Measurements from ENCODE around the gene ITGA8. TPM values are rescaled to one million over a fixed set of nuclear protein-coding genes. Genes with fewer than 3 reads are reported as not detected.
"Not testable (repeated sequence)": the region's sequence is repeated elsewhere in the genome, so short reads cannot be mapped to it uniquely, and the experiment has no call there.

The ITGA8 gene
- total RNA-seq, 1 donor: 2.5 TPM

DNA sequence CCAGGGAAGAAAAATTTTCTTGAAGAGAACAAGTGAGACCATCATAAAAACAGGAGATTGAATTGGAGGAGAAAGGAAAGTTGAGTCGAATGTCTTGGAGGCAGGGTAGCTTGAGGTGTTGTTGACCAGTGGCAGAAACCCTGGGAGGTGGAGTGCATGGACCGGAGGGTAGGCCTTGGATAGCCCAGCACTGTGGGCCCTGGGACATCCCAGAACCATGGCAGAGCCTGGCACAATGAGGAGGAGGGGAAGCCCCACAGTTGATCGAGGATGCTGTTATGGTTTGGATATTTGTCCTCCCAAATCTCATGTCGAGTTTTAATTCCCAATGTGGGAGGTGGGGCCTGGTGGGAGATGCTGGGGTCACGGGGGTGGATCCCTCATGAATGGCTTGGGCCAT lies 157.1 kb downstream of the ITGA8 start:
- Histone ChIP-seq H3K4me2 (ENCODE audit: insufficient read depth, low read length) (no peak overlapping the region), H3K79me2 (ENCODE audit: insufficient read depth, low read length) (no peaks in the 10 kb centered on the region), H3K4me3 (ENCODE audit: insufficient read depth, low read length) (no peak overlapping the region), H3K36me3 (ENCODE audit: insufficient read depth, low read length) (no peaks in the 10 kb centered on the region), H3K27me3 (ENCODE audit: insufficient read depth, low read length) (peaks cover 6% of the 10 kb centered on the region), H3K4me1 (ENCODE audit: insufficient read depth, low read length) (peaks cover 12% of the 10 kb centered on the region), H4K20me1 (ENCODE audit: insufficient read depth, low read length) (no peaks in the 10 kb centered on the region), H3K9me3 (ENCODE audit: low read depth, low read length) (no peaks in the 10 kb centered on the region), H3K27ac (ENCODE audit: low read depth, low read length) (no peak overlapping the region), H2AFZ (ENCODE audit: low read length) (no peak overlapping the region)
- TF ChIP-seq, protein P1, sequence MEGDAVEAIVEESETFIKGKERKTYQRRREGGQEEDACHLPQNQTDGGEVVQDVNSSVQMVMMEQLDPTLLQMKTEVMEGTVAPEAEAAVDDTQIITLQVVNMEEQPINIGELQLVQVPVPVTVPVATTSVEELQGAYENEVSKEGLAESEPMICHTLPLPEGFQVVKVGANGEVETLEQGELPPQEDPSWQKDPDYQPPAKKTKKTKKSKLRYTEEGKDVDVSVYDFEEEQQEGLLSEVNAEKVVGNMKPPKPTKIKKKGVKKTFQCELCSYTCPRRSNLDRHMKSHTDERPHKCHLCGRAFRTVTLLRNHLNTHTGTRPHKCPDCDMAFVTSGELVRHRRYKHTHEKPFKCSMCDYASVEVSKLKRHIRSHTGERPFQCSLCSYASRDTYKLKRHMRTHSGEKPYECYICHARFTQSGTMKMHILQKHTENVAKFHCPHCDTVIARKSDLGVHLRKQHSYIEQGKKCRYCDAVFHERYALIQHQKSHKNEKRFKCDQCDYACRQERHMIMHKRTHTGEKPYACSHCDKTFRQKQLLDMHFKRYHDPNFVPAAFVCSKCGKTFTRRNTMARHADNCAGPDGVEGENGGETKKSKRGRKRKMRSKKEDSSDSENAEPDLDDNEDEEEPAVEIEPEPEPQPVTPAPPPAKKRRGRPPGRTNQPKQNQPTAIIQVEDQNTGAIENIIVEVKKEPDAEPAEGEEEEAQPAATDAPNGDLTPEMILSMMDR (IDR thresholded peaks at IDR 0.05; ENCODE audit: extremely low read depth, low read depth, low read length): no peak
- DNase-seq (ENCODE audit: insufficient read length, low spot score, missing footprints): no peak

DNA sequence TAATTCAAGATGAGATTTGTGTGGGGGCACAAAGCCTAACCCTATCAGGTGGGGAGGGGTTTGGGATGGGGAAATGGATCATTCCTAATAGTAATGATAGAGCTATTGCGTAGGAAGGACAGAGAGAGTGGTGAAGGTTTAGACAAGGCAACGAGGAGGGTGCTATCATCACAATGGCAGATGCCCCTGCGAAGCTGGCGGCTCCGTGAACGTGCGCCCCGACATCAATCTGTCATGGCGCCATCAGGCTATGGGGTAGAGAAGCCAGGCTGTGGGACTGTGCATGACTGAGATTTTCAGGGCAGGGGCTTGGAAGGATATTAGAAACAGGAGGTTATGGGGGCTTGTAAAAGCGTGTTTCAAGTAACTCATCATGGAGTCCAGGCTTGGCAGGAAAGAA lies 157.6 kb downstream of the ITGA8 start:
- no peak overlapping the region for H3K4me3 ChIP-seq (ENCODE audit: insufficient read depth, low read length)
- H3K9me3 ChIP-seq (ENCODE audit: low read depth, low read length): no peaks in the 10 kb centered on the region
- H3K4me2 ChIP-seq (ENCODE audit: insufficient read depth, low read length): no peak overlapping the region
- H3K27me3 ChIP-seq (ENCODE audit: insufficient read depth, low read length): peaks cover 6% of the 10 kb centered on the region
- no peak for DNase-seq (ENCODE audit: insufficient read length, low spot score, missing footprints)
- H3K27ac ChIP-seq (ENCODE audit: low read depth, low read length): no peak overlapping the region
- TF ChIP-seq, protein P1 (IDR thresholded peaks at IDR 0.05; ENCODE audit: extremely low read depth, low read depth, low read length): no peak
- peaks cover 16% of the 10 kb centered on the region for H3K4me1 ChIP-seq (ENCODE audit: insufficient read depth, low read length)
- H3K36me3 ChIP-seq (ENCODE audit: insufficient read depth, low read length): no peaks in the 10 kb centered on the region
- no peaks in the 10 kb centered on the region for H3K79me2 ChIP-seq (ENCODE audit: insufficient read depth, low read length)
- H2AFZ ChIP-seq (ENCODE audit: low read length): no peak overlapping the region
- no peaks in the 10 kb centered on the region for H4K20me1 ChIP-seq (ENCODE audit: insufficient read depth, low read length)

DNA sequence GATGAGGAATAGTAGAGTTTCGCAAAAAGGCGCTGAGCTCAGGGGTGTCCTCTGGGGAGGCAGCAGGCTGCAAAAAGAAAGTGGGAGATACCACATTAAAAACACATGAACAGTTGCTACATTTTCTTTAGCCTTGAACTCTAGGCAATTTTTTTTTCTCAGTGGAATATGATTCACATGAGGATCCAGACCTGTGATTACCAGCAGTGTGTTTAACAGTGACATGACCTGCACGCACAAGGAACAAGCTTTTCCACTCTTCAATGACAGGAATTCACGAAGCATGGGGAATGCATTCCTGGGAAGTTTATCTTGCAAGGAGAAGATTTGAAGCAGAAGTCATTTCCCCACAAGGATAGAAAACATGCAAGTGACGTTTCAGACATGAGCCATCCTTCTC lies 161.6 kb downstream of the ITGA8 start:
- H3K4me2 ChIP-seq (ENCODE audit: insufficient read depth, low read length): peak overlapping the region; percentile 12

DNA sequence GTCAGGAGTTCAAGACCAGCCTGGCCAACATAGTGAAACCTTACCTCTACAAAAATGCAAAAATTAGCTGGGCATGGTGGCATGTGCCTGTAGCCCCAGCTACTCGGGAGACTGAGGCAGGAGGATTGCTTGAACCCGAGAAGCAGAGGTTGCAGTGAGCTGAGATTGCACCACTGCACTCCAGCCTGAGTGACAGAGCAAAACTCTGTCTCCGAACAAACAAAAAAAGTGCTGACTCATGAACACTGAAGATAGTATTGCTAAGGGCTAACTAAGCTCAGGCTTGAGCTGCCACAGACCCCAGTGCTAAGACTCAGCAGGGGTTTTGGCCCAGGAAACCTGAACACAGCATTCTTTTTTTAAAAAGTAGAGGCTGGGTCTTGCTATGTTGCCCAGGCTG lies 162.6 kb downstream of the ITGA8 start:
- H3K36me3 ChIP-seq (ENCODE audit: insufficient read depth, low read length); DNase-seq (ENCODE audit: insufficient read length, low spot score, missing footprints); H3K4me2 ChIP-seq (ENCODE audit: insufficient read depth, low read length): not testable (repeated sequence)

More for the DNA sequence above, 161.6 kb downstream of the ITGA8 start:
- TF ChIP-seq, protein P1 (IDR thresholded peaks at IDR 0.05; ENCODE audit: extremely low read depth, low read depth, low read length): no peak
- Histone ChIP-seq H3K4me3 (ENCODE audit: insufficient read depth, low read length) (no peak overlapping the region), H3K36me3 (ENCODE audit: insufficient read depth, low read length) (no peaks in the 10 kb centered on the region), H3K9me3 (ENCODE audit: low read depth, low read length) (no peaks in the 10 kb centered on the region), H3K27ac (ENCODE audit: low read depth, low read length) (peak overlapping the region; percentile 46), H3K27me3 (ENCODE audit: insufficient read depth, low read length) (peaks cover 6% of the 10 kb centered on the region), H3K79me2 (ENCODE audit: insufficient read depth, low read length) (no peaks in the 10 kb centered on the region), H2AFZ (ENCODE audit: low read length) (no peak overlapping the region), H3K4me1 (ENCODE audit: insufficient read depth, low read length) (peaks cover 16% of the 10 kb centered on the region), H4K20me1 (ENCODE audit: insufficient read depth, low read length) (no peaks in the 10 kb centered on the region)
- peak; percentile 38 for DNase-seq (ENCODE audit: insufficient read length, low spot score, missing footprints)

More for the DNA sequence above, 162.6 kb downstream of the ITGA8 start:
- not testable (repeated sequence) for H3K27me3 ChIP-seq (ENCODE audit: insufficient read depth, low read length); H2AFZ ChIP-seq (ENCODE audit: low read length); H3K9me3 ChIP-seq (ENCODE audit: low read depth, low read length); H3K27ac ChIP-seq (ENCODE audit: low read depth, low read length); H3K4me3 ChIP-seq (ENCODE audit: insufficient read depth, low read length); H4K20me1 ChIP-seq (ENCODE audit: insufficient read depth, low read length); H3K79me2 ChIP-seq (ENCODE audit: insufficient read depth, low read length)
- H3K4me1 ChIP-seq (ENCODE audit: insufficient read depth, low read length): peaks cover 16% of the 10 kb centered on the region
